Esophagus muscularis mucosa (tissue), 3 donors: Measurements from ENCODE around the gene FGF14.
"Not testable (repeated sequence)": the region's sequence is repeated elsewhere in the genome, so short reads cannot be mapped to it uniquely, and the experiment has no call there.

Source experiments
- POLR2A ChIP-seq: fragments of 450-650 bp; IDR thresholded peaks from one replicate; pipeline ENCODE4 v1.6.1; 2017; ENCODE audit warnings: antibody characterized with exemption, moderate library complexity, mild to moderate bottlenecking, low read depth
- POLR2AphosphoS5 ChIP-seq, 2 donors: sonication (generic); formaldehyde crosslinking; IDR thresholded peaks; one replicate each; pipeline ENCODE4 v1.6.1; 2017; ENCODE audit warnings: antibody characterized with exemption in 2 of 2
- TF ChIP-seq, protein P1 (sequence below), 3 experiments: fragments of 200-600 bp in 2 of 3; fragments of 450-650 bp in 1 of 3; sonication (generic) in 2 of 3; IDR thresholded peaks; one replicate each; pipeline ENCODE4 v1.5.1; 2017 to 2019; ENCODE audit warnings: antibody characterized with exemption in 3 of 3, mild to moderate bottlenecking in 2 of 3, moderate library complexity in 1 of 3

DNA sequence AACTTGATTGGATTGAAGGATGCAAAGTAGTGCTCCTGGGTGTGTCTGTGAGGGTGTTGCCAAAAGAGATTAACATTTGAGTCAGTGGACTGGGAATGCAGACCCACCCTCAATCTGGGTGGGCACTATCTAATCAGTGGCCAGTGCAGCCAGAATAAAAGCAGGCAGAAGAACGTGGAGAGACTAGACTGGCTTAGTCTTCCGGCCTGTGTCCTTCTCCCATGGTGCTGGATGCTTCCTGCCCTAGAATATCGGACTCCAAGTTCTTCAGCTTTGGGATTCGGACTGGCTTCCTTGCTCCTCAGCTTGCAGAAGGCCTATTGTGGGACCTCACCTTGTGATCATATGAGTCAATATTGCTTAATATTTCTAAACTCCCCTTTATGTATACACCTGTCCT is 564.1 kb downstream of the FGF14 start:
- TF ChIP-seq, protein P1, sequence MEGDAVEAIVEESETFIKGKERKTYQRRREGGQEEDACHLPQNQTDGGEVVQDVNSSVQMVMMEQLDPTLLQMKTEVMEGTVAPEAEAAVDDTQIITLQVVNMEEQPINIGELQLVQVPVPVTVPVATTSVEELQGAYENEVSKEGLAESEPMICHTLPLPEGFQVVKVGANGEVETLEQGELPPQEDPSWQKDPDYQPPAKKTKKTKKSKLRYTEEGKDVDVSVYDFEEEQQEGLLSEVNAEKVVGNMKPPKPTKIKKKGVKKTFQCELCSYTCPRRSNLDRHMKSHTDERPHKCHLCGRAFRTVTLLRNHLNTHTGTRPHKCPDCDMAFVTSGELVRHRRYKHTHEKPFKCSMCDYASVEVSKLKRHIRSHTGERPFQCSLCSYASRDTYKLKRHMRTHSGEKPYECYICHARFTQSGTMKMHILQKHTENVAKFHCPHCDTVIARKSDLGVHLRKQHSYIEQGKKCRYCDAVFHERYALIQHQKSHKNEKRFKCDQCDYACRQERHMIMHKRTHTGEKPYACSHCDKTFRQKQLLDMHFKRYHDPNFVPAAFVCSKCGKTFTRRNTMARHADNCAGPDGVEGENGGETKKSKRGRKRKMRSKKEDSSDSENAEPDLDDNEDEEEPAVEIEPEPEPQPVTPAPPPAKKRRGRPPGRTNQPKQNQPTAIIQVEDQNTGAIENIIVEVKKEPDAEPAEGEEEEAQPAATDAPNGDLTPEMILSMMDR (IDR thresholded peaks at IDR 0.05) = not testable (repeated sequence)
- TF ChIP-seq POLR2A; POLR2AphosphoS5 (IDR thresholded peaks at IDR 0.05): not testable (repeated sequence)
